Adrenal gland (tissue), 5 donors: ENCODE measurements around the gene CCDC159.
"Not testable (repeated sequence)": the region's sequence is repeated elsewhere in the genome, so short reads cannot be mapped to it uniquely, and the experiment has no call there.

Source experiments
- POLR2A ChIP-seq, 2 donors: fragments of 450-650 bp; IDR thresholded peaks; one replicate each; pipeline ENCODE4 v1.6.1; 2017; ENCODE audit warnings: antibody characterized with exemption in 2 of 2, mild to moderate bottlenecking in 2 of 2, moderate library complexity in 1 of 2
- TF ChIP-seq, protein P1 (sequence below), 6 experiments: fragments of 450-650 bp in 4 of 6; fragments of 200-600 bp in 2 of 6; sonication (generic) in 1 of 6; IDR thresholded peaks; 1 replicate in 5 of 6; 2 replicates in 1 of 6; pipeline versions ENCODE4 v1.5.1 to v1.8.0; 2016 to 2021; ENCODE audit warnings: antibody characterized with exemption in 6 of 6, mild to moderate bottlenecking in 2 of 6, moderate library complexity in 1 of 6
- donor health status: DM: no; HTN: no; CAD: no.

DNA sequence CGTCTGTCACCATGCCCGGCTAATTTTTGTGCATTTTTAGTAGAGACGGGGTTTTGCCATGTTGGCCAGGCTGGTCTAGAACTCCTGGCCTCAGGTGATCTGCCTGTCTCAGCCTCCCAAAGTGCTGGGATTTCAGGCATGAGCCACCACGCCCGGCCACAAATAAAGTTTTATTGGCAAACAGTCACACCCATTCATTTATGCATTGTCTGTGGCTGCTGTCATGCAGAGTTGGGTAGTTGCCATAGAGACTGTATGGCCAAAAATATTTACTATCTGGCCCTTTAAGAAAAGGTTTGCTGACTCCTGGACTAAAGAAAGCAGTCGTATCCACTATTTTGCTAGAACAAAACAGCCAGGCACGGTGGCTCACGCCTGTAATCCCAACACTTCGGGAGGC lies 12.5 kb upstream of the CCDC159 start:
- TF ChIP-seq, protein P1, sequence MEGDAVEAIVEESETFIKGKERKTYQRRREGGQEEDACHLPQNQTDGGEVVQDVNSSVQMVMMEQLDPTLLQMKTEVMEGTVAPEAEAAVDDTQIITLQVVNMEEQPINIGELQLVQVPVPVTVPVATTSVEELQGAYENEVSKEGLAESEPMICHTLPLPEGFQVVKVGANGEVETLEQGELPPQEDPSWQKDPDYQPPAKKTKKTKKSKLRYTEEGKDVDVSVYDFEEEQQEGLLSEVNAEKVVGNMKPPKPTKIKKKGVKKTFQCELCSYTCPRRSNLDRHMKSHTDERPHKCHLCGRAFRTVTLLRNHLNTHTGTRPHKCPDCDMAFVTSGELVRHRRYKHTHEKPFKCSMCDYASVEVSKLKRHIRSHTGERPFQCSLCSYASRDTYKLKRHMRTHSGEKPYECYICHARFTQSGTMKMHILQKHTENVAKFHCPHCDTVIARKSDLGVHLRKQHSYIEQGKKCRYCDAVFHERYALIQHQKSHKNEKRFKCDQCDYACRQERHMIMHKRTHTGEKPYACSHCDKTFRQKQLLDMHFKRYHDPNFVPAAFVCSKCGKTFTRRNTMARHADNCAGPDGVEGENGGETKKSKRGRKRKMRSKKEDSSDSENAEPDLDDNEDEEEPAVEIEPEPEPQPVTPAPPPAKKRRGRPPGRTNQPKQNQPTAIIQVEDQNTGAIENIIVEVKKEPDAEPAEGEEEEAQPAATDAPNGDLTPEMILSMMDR (IDR thresholded peaks at IDR 0.05), result not testable (repeated sequence)
- TF ChIP-seq POLR2A (IDR thresholded peaks at IDR 0.05), result not testable (repeated sequence)
